Loucy (cell line): ENCODE measurements around the gene RAB6C.
"Not testable (repeated sequence)": the region's sequence is repeated elsewhere in the genome, so short reads cannot be mapped to it uniquely, and the experiment has no call there.

Experiments
- H2AFZ ChIP-seq: fragments of 200-600 bp; sonication (generic); 2 replicates; pipeline ENCODE4 v1.6.0; 2016; ENCODE audit warnings: antibody characterized with exemption, mild to moderate bottlenecking, low read length, moderate library complexity
- H3F3A ChIP-seq: fragments of 200-600 bp; 2 replicates; pipeline ENCODE4 v1.6.0; 2016; ENCODE audit warnings: antibody characterized with exemption, low read depth, mild to moderate bottlenecking
- H3K27me3 ChIP-seq: fragments of 200-600 bp; sonication (generic); 2 replicates; pipeline ENCODE4 v1.6.1; 2014; ENCODE audit warnings: low read length, mild to moderate bottlenecking; ENCODE audit not compliant: insufficient read depth, poor library complexity, severe bottlenecking
- H3K36me3 ChIP-seq: fragments of 200-600 bp; sonication (generic); 2 replicates; pipeline ENCODE4 v1.6.1; 2016; ENCODE audit warnings: low read length; ENCODE audit not compliant: insufficient read depth
- H3K4me1 ChIP-seq: fragments of 200-600 bp; sonication (generic); 2 replicates; pipeline ENCODE4 v1.5.1; 2014; ENCODE audit warnings: low read length, mild to moderate bottlenecking; ENCODE audit not compliant: insufficient read depth, poor library complexity, severe bottlenecking
- H3K4me2 ChIP-seq: fragments of 200-600 bp; sonication (generic); 2 replicates; pipeline ENCODE4 v1.6.0; 2014; ENCODE audit warnings: antibody characterized with exemption, low read length, low read depth, mild to moderate bottlenecking; ENCODE audit not compliant: poor library complexity, severe bottlenecking
- H3K4me3 ChIP-seq: fragments of 200-600 bp; sonication (generic); 2 replicates; pipeline ENCODE4 v1.5.1; 2014; ENCODE audit warnings: low read length, mild to moderate bottlenecking, mixed read lengths; ENCODE audit not compliant: poor library complexity, severe bottlenecking
- H3K79me2 ChIP-seq: fragments of 200-600 bp; sonication (generic); 2 replicates; pipeline ENCODE4 v1.6.1; 2014; ENCODE audit warnings: low read length; ENCODE audit not compliant: insufficient read depth
- H3K9ac ChIP-seq: fragments of 200-600 bp; sonication (generic); 2 replicates; pipeline ENCODE4 v1.6.0; 2014; ENCODE audit warnings: mild to moderate bottlenecking, low read depth, low read length, moderate library complexity; ENCODE audit not compliant: poor library complexity, severe bottlenecking
- H3K9me2 ChIP-seq: fragments of 200-600 bp; sonication (generic); replicated peaks from 2 replicates; pipeline ENCODE4 v1.6.1; 2016; ENCODE audit warnings: low read depth, low read length, mixed read lengths
- H3K9me3 ChIP-seq: fragments of 200-600 bp; sonication (generic); 2 replicates; pipeline ENCODE4 v1.6.1; 2014; ENCODE audit warnings: mild to moderate bottlenecking, antibody characterized with exemption, low read length, low read depth; ENCODE audit not compliant: insufficient read depth
- H4K20me1 ChIP-seq: fragments of 200-600 bp; sonication (generic); 2 replicates; pipeline ENCODE4 v1.6.0; 2014; ENCODE audit warnings: antibody characterized with exemption, low read length, mild to moderate bottlenecking; ENCODE audit not compliant: insufficient read depth, poor library complexity, severe bottlenecking
- CTCF ChIP-seq: fragments of 200-600 bp; sonication (generic); conservative IDR thresholded peaks from 2 replicates; pipeline ENCODE4 v1.5.1; 2014; ENCODE audit warnings: mild to moderate bottlenecking, antibody characterized with exemption, low read length
- EZH2phosphoT487 ChIP-seq: fragments of 200-600 bp; IDR thresholded peaks from 2 replicates; pipeline ENCODE4 v1.6.1; 2018; ENCODE audit warnings: antibody characterized with exemption, mild to moderate bottlenecking, moderate library complexity, borderline replicate concordance

RAB6C gene

GRCh38 chr2:129979629-129980155 is at the start of gene RAB6C:
Gene RAB6C (plus strand): TSS chr2:129979666. CDS start chr2:129980116, 450 bp downstream.
- H3K4me2 ChIP-seq, H3K9ac ChIP-seq, H3K4me3 ChIP-seq: not testable (repeated sequence)

GRCh38 chr2:129930451-129930850 is 49.0 kb upstream of the RAB6C start:
- no peaks in the 10 kb centered on the region for H3K36me3 ChIP-seq
- no peaks in the 10 kb centered on the region for H3K9me3 ChIP-seq
- no peaks in the 10 kb centered on the region for H3K27me3 ChIP-seq
- no peak for TF ChIP-seq CTCF
- TF ChIP-seq EZH2phosphoT487 = no peak
- no peak overlapping the region for H3K4me3 ChIP-seq
- no peaks in the 10 kb centered on the region for H3K79me2 ChIP-seq
- no peaks in the 10 kb centered on the region for H3K9me2 ChIP-seq
- no peaks in the 10 kb centered on the region for H3F3A ChIP-seq
- H3K4me2 ChIP-seq = no peak overlapping the region
- no peak overlapping the region for H3K9ac ChIP-seq
- H2AFZ ChIP-seq = no peak overlapping the region
- H3K4me1 ChIP-seq = no peaks in the 10 kb centered on the region
- no peaks in the 10 kb centered on the region for H4K20me1 ChIP-seq

More at GRCh38 chr2:129979629-129980155, at the start of gene RAB6C:
- not testable (repeated sequence) for H2AFZ ChIP-seq, H3K36me3 ChIP-seq, H4K20me1 ChIP-seq, H3K9me2 ChIP-seq, H3F3A ChIP-seq, H3K4me1 ChIP-seq, H3K27me3 ChIP-seq, H3K79me2 ChIP-seq, H3K9me3 ChIP-seq

GRCh38 chr2:129933387-129933786 is 46.1 kb upstream of the RAB6C start:
- not testable (repeated sequence) for H2AFZ ChIP-seq, H3K36me3 ChIP-seq, H3K4me1 ChIP-seq, H3F3A ChIP-seq, H3K9me3 ChIP-seq, H3K9me2 ChIP-seq, H3K4me3 ChIP-seq, H4K20me1 ChIP-seq, H3K4me2 ChIP-seq, H3K79me2 ChIP-seq, H3K9ac ChIP-seq, H3K27me3 ChIP-seq

DNA sequence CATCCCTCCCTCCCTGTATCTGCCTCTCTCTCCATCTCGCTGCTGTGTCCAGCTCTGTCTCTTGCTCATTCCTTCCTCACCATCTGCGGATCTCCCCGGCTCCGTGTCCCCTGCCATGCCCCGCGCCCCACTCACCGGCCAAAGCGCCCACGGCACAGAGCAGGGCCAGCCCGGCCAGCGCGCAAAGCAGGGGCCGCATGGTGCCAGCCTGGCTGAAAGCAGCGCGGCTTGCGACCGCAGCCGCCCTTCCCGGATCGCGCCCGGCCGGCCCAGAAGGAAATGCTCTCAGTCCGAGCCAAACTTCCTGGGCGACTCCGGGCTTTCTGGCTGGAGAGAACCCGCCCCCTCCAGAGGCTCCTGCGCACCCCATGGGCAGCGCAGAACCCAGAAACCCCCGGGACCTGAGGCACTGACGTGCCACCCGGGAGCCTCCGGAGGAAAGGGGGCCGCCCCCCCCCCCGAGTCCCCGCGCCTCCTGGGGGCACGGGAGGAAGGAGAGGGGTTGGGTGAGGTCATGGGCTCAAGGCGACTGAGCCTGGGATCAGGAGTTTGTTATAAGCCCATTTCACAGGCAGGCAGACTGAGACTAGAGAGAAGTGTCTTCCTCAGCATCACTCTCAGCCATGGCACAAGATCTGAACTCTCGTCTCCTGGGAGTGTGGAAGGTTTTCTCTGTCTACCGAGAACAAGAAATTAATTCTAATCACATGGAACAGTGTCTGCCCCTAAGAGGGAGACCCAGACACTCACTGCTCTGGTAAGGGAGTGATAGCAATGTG is 45.2 kb upstream of the RAB6C start:
- Histone ChIP-seq H3K9ac (no peak overlapping the region), H3F3A (no peaks in the 10 kb centered on the region), H3K4me1 (no peaks in the 10 kb centered on the region), H3K36me3 (no peaks in the 10 kb centered on the region), H3K9me2 (no peaks in the 10 kb centered on the region), H2AFZ (no peak overlapping the region), H4K20me1 (no peaks in the 10 kb centered on the region), H3K27me3 (no peaks in the 10 kb centered on the region), H3K4me3 (no peak overlapping the region), H3K79me2 (no peaks in the 10 kb centered on the region), H3K4me2 (no peak overlapping the region), H3K9me3 (no peaks in the 10 kb centered on the region)
- TF ChIP-seq CTCF (no peak), EZH2phosphoT487 (no peak)
